OCI-LY3 (cell line): ENCODE measurements around the gene C3orf80.

ENCODE experiments used
- H2AFZ ChIP-seq: fragments of 200-600, 300-600 bp; shearing (Covaris generic); 2 replicates; pipeline ENCODE4 v1.6.0; 2014; ENCODE audit warnings: antibody characterized with exemption, low read depth, low read length
- H3K27ac ChIP-seq: fragments of 200-600, 300-600 bp; sonication (generic); 2 replicates; pipeline ENCODE4 v1.5.1; 2014; ENCODE audit warnings: mild to moderate bottlenecking, low read length, moderate library complexity, mixed read lengths
- H3K27me3 ChIP-seq: fragments of 200-600, 300-600 bp; sonication (generic); 2 replicates; pipeline ENCODE4 v1.6.1; 2014; ENCODE audit warnings: low read depth, low read length, mixed read lengths
- H3K36me3 ChIP-seq: fragments of 200-600, 300-600 bp; sonication (generic); replicated peaks from 2 replicates; pipeline ENCODE3; 2014; ENCODE audit warnings: low read depth, low read length, mixed read lengths
- H3K4me1 ChIP-seq: fragments of 300-600, 200-600 bp; sonication (generic); 2 replicates; pipeline ENCODE4 v1.6.1; 2014; ENCODE audit warnings: low read length, mixed read lengths
- H3K4me2 ChIP-seq: fragments of 200-600, 300-600 bp; sonication (generic); 2 replicates; pipeline ENCODE4 v1.6.1; 2014; ENCODE audit warnings: low read length, mixed read lengths
- H3K4me3 ChIP-seq: fragments of 300-600, 200-600 bp; sonication (generic); 2 replicates; pipeline ENCODE4 v1.5.1; 2014; ENCODE audit warnings: antibody characterized with exemption, mild to moderate bottlenecking, low read length, moderate library complexity
- H3K79me2 ChIP-seq: fragments of 300-600, 200-600 bp; shearing (Covaris generic); 2 replicates; pipeline ENCODE4 v1.6.1; 2014; ENCODE audit warnings: mild to moderate bottlenecking, low read length, mixed read lengths
- H3K9ac ChIP-seq: fragments of 300-600, 200-600 bp; shearing (Covaris generic); 2 replicates; pipeline ENCODE4 v1.6.0; 2014; ENCODE audit warnings: mild to moderate bottlenecking, low read length, moderate library complexity
- H3K9me3 ChIP-seq: fragments of 200-600, 300-600 bp; shearing (Covaris generic); 2 replicates; pipeline ENCODE4 v1.6.1; 2014; ENCODE audit warnings: low read length, mixed read lengths; ENCODE audit not compliant: insufficient read depth
- H4K20me1 ChIP-seq: fragments of 200-600, 300-600 bp; sonication (generic); 2 replicates; pipeline ENCODE4 v1.6.1; 2016; ENCODE audit warnings: low read length, mixed read lengths; ENCODE audit not compliant: insufficient read depth
- EZH2phosphoT487 ChIP-seq: fragments of 200-600 bp; shearing (Covaris generic); IDR thresholded peaks from 2 replicates; pipeline ENCODE4 v1.6.1; 2018; ENCODE audit warnings: antibody characterized with exemption, mixed run types, low read depth
- TF ChIP-seq, protein P1 (sequence below): fragments of 200-600, 300-600 bp; sonication (generic); IDR thresholded peaks from 2 replicates; pipeline ENCODE4 v1.5.1; 2014; ENCODE audit warnings: antibody characterized with exemption, low read length, low read depth

The C3orf80 gene

DNA sequence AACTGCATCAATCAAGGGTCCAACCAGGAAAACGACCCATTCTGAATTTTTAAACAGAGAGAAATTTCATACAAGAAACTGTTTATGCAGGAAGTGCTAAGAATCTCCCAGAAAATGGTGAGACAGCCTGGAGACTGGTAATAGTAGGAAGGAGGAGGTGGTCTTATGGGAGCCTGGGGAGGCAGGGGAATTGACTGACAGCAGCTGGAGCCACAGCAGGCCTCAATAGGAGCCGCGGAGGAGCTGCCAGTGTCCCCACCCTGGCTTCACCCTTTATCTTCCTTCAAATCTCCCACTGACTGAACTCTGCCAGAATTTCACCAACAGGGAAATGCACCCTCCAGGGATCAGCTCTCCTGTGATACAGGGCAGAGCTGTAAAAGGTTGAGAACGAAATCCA lies 7.5 kb upstream of the C3orf80 start:
- H3K27me3 ChIP-seq = peaks cover 12% of the 10 kb centered on the region
- no peak overlapping the region for H3K4me3 ChIP-seq
- no peak overlapping the region for H3K27ac ChIP-seq
- H3K4me1 ChIP-seq = no peaks in the 10 kb centered on the region
- H3K9ac ChIP-seq = no peak overlapping the region
- no peaks in the 10 kb centered on the region for H3K79me2 ChIP-seq
- TF ChIP-seq, protein P1, sequence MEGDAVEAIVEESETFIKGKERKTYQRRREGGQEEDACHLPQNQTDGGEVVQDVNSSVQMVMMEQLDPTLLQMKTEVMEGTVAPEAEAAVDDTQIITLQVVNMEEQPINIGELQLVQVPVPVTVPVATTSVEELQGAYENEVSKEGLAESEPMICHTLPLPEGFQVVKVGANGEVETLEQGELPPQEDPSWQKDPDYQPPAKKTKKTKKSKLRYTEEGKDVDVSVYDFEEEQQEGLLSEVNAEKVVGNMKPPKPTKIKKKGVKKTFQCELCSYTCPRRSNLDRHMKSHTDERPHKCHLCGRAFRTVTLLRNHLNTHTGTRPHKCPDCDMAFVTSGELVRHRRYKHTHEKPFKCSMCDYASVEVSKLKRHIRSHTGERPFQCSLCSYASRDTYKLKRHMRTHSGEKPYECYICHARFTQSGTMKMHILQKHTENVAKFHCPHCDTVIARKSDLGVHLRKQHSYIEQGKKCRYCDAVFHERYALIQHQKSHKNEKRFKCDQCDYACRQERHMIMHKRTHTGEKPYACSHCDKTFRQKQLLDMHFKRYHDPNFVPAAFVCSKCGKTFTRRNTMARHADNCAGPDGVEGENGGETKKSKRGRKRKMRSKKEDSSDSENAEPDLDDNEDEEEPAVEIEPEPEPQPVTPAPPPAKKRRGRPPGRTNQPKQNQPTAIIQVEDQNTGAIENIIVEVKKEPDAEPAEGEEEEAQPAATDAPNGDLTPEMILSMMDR = no peak
- TF ChIP-seq EZH2phosphoT487 = no peak
- H3K4me2 ChIP-seq = no peak overlapping the region
- no peak overlapping the region for H2AFZ ChIP-seq
- H4K20me1 ChIP-seq = no peaks in the 10 kb centered on the region
- H3K9me3 ChIP-seq = no peaks in the 10 kb centered on the region
- H3K36me3 ChIP-seq = no peaks in the 10 kb centered on the region

DNA sequence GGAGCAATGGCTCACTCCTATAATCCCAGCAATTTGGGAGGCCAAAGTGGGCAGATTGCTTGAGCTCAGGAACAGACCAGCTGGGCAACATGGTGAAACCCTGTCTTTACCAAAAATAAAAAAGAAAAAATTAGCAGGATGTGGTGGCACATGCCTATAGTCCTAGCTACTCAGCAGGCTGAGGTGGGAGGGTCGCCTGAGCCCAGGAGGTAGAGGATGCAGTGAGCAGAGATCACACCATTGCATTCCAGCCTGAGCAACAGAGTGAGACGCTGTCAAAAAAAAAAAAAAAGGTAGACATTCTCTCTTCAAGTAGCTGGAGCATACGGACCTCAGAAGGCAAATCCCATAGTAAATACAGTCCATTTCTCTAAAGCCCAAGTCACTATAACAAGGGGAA lies 7.1 kb upstream of the C3orf80 start:
- Histone ChIP-seq H3K9ac (no peak overlapping the region), H2AFZ (no peak overlapping the region), H3K4me3 (no peak overlapping the region), H3K4me2 (no peak overlapping the region), H3K79me2 (no peaks in the 10 kb centered on the region), H3K4me1 (no peaks in the 10 kb centered on the region), H3K36me3 (no peaks in the 10 kb centered on the region), H3K27ac (no peak overlapping the region), H4K20me1 (no peaks in the 10 kb centered on the region), H3K27me3 (peaks cover 9% of the 10 kb centered on the region), H3K9me3 (no peaks in the 10 kb centered on the region)
- TF ChIP-seq, protein P1 = no peak
- TF ChIP-seq EZH2phosphoT487 = no peak

DNA sequence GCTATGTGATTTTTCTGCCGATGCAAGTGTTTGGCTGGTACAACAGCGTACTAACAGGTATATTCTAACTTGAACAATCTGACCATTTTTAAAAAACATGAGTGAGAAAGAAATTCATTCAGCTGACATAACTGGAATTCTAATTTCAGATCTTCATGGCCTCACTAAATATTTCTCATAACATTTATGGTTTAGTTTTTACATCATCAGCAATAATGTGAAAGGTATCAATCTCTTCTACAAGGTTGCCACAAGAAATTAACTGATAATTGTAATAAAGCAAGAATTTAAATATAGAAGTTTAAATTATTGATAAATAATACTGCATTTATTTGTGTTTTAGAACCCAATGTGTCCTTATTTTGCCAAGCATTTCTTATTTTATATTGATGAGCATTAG lies 5.2 kb upstream of the C3orf80 start:
- no peak overlapping the region for H3K9ac ChIP-seq
- no peak overlapping the region for H3K27ac ChIP-seq
- H3K9me3 ChIP-seq = no peaks in the 10 kb centered on the region
- no peak overlapping the region for H3K4me3 ChIP-seq
- no peak overlapping the region for H3K4me2 ChIP-seq
- peaks cover 14% of the 10 kb centered on the region for H3K27me3 ChIP-seq
- H3K79me2 ChIP-seq = no peaks in the 10 kb centered on the region
- H3K4me1 ChIP-seq = no peaks in the 10 kb centered on the region
- no peaks in the 10 kb centered on the region for H3K36me3 ChIP-seq
- no peaks in the 10 kb centered on the region for H4K20me1 ChIP-seq
- H2AFZ ChIP-seq = no peak overlapping the region
- TF ChIP-seq EZH2phosphoT487 = no peak
- TF ChIP-seq, protein P1 = no peak

DNA sequence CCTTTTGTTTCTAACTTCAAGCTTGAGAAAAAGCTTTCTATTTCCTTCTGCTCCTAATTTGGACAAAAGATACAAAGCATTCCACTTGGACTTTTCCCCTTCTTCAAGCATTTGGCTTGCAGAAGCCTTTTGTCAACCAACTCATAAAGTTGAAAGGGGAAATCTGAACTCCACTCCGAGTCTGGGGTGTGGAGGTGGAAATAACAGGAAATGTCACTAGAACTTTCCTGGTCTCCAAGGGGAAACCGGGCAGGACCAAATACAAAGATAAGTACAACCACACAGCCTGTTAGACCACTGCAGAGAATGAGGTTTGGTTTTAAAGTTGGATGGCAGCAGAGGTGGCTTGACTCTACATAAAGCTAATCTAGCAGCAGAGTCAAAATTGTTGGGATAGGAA lies 4.2 kb upstream of the C3orf80 start:
- H3K9me3 ChIP-seq = no peaks in the 10 kb centered on the region
- no peak overlapping the region for H3K4me2 ChIP-seq
- no peak overlapping the region for H3K4me3 ChIP-seq
- TF ChIP-seq, protein P1 = no peak
- no peak for TF ChIP-seq EZH2phosphoT487
- no peak overlapping the region for H2AFZ ChIP-seq
- H3K9ac ChIP-seq = no peak overlapping the region
- no peaks in the 10 kb centered on the region for H4K20me1 ChIP-seq
- no peaks in the 10 kb centered on the region for H3K79me2 ChIP-seq
- H3K27me3 ChIP-seq = peaks cover 16% of the 10 kb centered on the region
- H3K27ac ChIP-seq = no peak overlapping the region
- no peaks in the 10 kb centered on the region for H3K4me1 ChIP-seq
- H3K36me3 ChIP-seq = no peaks in the 10 kb centered on the region
